SJSA1 (cell line): ENCODE results near the gene ANKMY1. TPM values are rescaled to one million over a fixed set of nuclear protein-coding genes. Genes with fewer than 3 reads are reported as not detected.
"Not testable (repeated sequence)": the region's sequence is repeated elsewhere in the genome, so short reads cannot be mapped to it uniquely, and the experiment has no call there.

Source experiments
- DNase-seq, 2 experiments: peaks; one replicate each; pipeline ENCODE4 v3.0.0-alpha.2; 2015 to 2020; ENCODE audit warnings: low spot score in 2 of 2, low read depth in 1 of 2
- H3K27ac ChIP-seq: fragments of 250-450 bp; sonication (Bioruptor Pico); 2 replicates; pipeline ENCODE4 v1.5.1; 2020; ENCODE audit warnings: mild to moderate bottlenecking, moderate library complexity
- H3K27me3 ChIP-seq: fragments of 250-450 bp; sonication (Bioruptor Pico); replicated peaks from 2 replicates; pipeline ENCODE4 v1.5.1; 2020; ENCODE audit warnings: mild to moderate bottlenecking, moderate library complexity
- H3K36me3 ChIP-seq: fragments of 250-450 bp; sonication (Bioruptor Pico); 2 replicates; pipeline ENCODE4 v1.5.1; 2020; ENCODE audit warnings: mild to moderate bottlenecking
- H3K4me1 ChIP-seq: fragments of 250-450 bp; sonication (Bioruptor Pico); replicated peaks from 2 replicates; pipeline ENCODE4 v1.6.1; 2021; ENCODE audit warnings: mild to moderate bottlenecking
- H3K4me3 ChIP-seq: fragments of 250-450 bp; sonication (Bioruptor Pico); 2 replicates; pipeline ENCODE4 v1.5.1; 2020; ENCODE audit warnings: mild to moderate bottlenecking
- H3K9me3 ChIP-seq: fragments of 250-450 bp; sonication (Bioruptor Pico); replicated peaks from 2 replicates; pipeline ENCODE4 v1.5.1; 2020; ENCODE audit warnings: mild to moderate bottlenecking
- total RNA-seq: library from RNA; depleted of rRNA; stranded (reverse); fragments of >200 nt; shearing (Covaris generic); gene quantifications from 2 replicates; pipeline ENCODE4 v1.2.3, GENCODE V29; 2014

The ANKMY1 gene
- total RNA-seq, 1 experiment from 2014 or later: 8.1 TPM

DNA sequence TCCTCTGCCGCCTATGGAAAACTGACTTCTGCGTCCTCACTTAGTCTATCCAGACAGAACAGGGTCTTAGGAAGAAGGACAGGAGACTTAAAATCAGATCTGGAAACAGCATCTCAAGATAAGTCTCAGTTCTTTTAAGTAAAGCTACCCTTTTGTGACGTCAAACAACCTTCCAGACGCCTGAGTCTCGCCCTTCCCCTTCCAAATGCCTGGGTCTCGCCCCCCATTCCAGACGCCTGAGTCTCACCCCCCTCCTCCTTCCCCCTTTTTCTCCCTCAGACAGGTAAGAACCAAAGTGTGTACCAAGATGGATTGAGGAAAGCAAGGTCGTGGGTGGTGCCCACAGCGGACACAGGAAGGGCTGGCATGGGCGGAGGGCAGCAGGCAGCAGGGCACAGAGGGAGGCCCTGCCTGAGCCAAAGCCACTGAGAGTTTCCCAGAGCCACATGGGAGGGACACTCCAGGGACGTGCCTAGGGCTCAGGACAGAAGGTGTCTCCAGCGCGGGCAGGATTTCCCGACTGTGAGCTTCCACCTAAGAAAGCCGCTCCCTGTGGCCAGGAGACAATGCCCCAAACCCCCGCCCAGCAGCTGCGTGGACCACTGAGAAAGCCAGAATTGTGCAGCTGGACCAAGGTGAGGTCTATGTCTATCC is 51.3 kb downstream of the ANKMY1 start:
- Histone ChIP-seq H3K4me1 (no peaks in the 10 kb centered on the region), H3K36me3 (no peaks in the 10 kb centered on the region), H3K4me3 (no peak overlapping the region), H3K27me3 (no peaks in the 10 kb centered on the region), H3K27ac (no peak overlapping the region), H3K9me3 (no peaks in the 10 kb centered on the region)
- DNase-seq: peak in 1 of 2 experiments; percentile 22

DNA sequence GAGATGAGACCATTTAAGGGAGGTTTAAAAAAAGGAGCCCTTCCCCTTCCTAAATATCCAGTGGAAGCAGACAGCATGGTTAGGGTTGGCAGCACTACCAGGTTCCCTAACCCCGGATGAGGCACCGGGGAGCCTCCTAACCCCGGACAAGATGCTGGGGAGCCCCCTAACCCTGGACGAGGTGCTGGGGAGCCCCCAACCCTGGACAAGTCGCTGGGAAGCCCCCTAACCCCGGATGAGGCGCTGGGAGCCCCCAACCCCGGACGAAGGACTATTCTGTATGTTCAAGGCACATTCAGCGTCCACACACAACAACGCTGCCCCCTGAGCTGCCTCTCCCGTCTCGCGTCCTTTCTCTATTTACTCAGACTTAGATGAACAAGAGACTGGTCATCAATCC is 51.9 kb downstream of the ANKMY1 start:
- no peaks in the 10 kb centered on the region for H3K36me3 ChIP-seq

DNA sequence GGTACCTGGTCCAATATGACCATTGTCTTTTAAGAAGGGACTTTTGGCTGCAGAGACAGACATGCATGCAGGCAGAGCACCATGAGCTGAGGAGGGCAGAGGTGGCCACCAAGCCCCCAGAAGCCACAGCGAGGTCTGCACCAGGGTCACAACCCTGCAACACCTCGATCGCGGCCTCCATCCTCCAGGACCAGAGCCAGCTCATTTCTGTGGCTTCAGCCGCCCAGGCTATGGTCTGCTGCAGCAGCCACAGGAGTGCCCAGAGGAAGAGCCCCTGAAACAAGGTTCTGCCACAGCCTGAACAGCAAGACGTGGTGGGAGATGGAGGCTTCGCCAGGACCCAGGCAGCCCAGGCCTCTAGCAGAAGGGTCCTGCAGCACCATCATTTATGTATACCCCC is 53.9 kb downstream of the ANKMY1 start:
- Histone ChIP-seq H3K36me3 (no peaks in the 10 kb centered on the region), H3K27me3 (no peaks in the 10 kb centered on the region), H3K4me3 (no peak overlapping the region), H3K9me3 (no peaks in the 10 kb centered on the region), H3K27ac (no peak overlapping the region), H3K4me1 (no peaks in the 10 kb centered on the region)
- DNase-seq: no peak

More for the DNA sequence above, 51.9 kb downstream of the ANKMY1 start:
- peak in 1 of 2 experiments; percentile 31 for DNase-seq
- H3K27ac ChIP-seq: no peak overlapping the region
- no peaks in the 10 kb centered on the region for H3K27me3 ChIP-seq
- H3K9me3 ChIP-seq: no peaks in the 10 kb centered on the region
- no peaks in the 10 kb centered on the region for H3K4me1 ChIP-seq
- H3K4me3 ChIP-seq: no peak overlapping the region

DNA sequence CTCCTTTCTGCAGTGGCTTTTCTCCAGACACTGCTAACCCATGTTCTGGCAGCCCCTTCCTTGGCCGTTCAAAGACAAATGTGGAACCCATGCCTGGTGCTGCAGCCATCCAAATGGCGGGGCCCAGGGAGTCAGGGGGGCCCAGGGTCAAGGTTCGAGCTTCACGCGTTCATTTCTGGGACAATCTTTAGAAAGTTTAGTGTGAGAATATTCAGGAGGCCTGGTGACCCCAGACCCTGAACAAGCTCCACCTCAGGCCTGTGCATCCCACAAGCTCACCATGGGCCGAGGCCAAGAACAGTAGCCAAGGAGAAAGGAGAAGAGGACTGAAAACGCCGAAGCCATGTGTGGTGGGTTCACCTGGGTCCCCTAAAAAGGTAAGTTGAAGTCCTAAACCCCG is 54.4 kb downstream of the ANKMY1 start:
- Histone ChIP-seq H3K4me3 (no peak overlapping the region), H3K27ac (no peak overlapping the region), H3K27me3 (no peaks in the 10 kb centered on the region), H3K9me3 (no peaks in the 10 kb centered on the region), H3K4me1 (no peaks in the 10 kb centered on the region), H3K36me3 (no peaks in the 10 kb centered on the region)
- DNase-seq: no peak

DNA sequence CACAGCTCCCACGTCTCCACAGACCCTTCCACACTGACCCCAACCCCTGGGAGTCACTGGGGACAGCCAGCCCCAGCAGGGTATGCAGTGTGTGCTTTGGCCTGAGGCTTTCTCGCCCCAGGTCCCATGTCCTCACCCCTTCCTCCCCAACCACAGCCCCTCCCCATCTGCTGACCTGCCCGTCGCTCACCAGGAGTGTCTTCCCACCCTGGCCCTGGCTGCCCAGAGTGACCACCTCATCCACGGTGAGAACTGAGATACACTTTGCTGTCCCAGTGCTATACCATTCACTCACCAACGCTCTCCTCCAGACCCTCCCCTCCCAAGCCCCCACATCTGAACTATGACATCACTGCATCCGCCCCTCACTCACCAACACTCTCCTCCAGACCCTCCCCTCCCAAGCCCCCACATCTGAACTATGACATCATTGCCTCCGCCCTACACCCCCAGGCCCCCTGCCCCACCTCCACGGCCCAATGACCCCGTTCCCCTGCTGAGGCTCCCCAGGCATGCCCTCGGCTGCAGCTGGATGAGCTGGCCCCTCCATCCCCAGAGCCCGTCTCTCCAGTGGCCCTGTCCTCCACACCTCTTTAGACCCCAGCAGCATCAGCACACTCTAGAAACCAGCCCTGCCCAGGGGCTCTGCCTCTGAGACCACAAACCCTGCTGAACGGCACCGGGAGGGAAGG is 55.2 kb downstream of the ANKMY1 start:
- no peaks in the 10 kb centered on the region for H3K36me3 ChIP-seq
- H3K27me3 ChIP-seq: no peaks in the 10 kb centered on the region
- H3K4me3 ChIP-seq: no peak overlapping the region
- DNase-seq: no peak
- H3K4me1 ChIP-seq: no peaks in the 10 kb centered on the region
- H3K9me3 ChIP-seq: no peaks in the 10 kb centered on the region
- no peak overlapping the region for H3K27ac ChIP-seq

DNA sequence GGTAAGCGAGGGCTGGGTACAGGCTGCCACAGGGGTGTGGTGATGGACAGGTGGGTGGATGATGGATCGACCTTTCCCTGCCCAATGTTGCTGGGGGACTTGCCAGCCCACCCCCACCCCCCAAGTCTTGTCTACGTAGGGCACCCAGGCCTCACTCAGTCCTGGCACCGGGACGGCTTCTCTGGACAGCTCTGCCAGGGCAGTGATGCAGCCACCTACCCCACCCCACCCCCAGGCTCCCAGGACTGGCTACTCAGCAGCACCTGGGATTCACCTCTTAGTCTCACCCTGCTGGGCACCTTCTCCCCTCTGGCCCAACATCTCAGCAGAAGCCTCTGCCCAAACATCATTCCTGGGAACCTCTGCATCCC is 55.7 kb downstream of the ANKMY1 start:
- no peaks in the 10 kb centered on the region for H3K4me1 ChIP-seq
- H3K27ac ChIP-seq: no peak overlapping the region
- H3K4me3 ChIP-seq: no peak overlapping the region
- DNase-seq: peak in 1 of 2 experiments; percentile 35
- H3K9me3 ChIP-seq: no peaks in the 10 kb centered on the region
- H3K36me3 ChIP-seq: no peaks in the 10 kb centered on the region
- H3K27me3 ChIP-seq: no peaks in the 10 kb centered on the region

DNA sequence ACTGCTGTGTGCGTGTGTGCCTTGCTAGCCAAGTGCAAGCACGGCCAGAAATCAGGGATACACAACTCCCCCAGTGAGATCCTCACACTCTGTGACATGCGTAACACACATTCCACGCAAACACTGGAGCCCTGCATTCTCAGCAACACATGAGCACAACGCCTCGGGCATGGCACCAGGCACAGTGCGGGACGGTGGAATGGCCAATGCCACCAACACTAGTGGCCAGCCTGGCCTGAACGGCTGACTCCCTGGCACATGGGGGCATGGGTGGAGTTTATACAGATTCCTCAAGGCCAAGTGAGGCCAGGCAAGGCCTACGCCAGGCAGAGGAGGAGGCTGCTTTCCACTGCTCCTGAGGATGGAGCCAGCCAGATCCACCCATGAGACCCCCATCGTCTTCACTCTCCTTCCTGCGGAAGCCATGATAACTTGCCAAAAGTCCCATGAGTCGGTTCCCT is 56.2 kb downstream of the ANKMY1 start:
- Histone ChIP-seq H3K27me3 (no peaks in the 10 kb centered on the region), H3K4me3 (no peak overlapping the region), H3K27ac (no peak overlapping the region), H3K4me1 (no peaks in the 10 kb centered on the region), H3K36me3 (no peaks in the 10 kb centered on the region), H3K9me3 (no peaks in the 10 kb centered on the region)
- DNase-seq: peak in 1 of 2 experiments; percentile 33

DNA sequence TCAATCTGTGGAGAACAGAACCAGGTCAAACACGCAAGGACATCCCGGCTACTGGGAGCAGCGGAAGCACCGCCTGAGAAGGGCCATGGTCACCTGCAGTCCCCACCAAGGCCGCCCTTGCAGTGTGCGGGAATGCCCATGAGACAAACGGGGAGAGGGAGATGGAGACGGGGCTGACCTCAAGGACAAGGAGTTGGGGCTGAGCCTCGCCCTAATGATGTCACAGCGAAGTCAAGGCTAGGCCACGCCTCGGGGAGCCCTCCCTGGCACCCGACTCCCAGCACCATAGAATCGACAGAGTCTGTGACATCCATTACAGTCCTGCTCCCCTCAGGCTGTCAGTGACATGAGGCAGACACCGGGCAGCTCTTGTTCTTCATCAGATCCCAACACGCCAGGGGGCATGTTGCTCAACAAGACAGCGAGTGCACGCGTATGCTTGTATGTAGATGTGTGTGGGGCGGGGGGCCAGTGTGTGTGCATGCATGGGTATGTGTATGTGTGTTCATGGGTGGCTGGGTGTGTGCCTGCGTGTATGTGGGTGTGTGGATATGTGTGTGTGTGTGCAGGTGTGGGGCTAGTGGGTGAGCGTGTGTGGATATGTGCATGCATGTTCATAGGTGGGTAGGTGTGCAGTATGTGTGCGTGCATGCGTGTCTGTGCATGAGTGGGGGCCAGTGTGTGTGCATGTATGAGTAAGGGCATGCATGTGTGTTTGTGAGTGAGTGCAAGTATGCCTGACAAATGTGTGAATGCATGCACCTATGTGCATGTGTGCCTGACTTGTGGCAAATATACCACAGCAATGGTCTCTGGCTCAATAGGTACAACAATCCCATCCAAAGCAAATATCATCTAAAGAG is 57.0 kb downstream of the ANKMY1 start:
- Histone ChIP-seq H3K9me3 (no peaks in the 10 kb centered on the region), H3K27me3 (no peaks in the 10 kb centered on the region), H3K36me3 (no peaks in the 10 kb centered on the region), H3K4me1 (no peaks in the 10 kb centered on the region), H3K27ac (no peak overlapping the region), H3K4me3 (no peak overlapping the region)
- DNase-seq: no peak

DNA sequence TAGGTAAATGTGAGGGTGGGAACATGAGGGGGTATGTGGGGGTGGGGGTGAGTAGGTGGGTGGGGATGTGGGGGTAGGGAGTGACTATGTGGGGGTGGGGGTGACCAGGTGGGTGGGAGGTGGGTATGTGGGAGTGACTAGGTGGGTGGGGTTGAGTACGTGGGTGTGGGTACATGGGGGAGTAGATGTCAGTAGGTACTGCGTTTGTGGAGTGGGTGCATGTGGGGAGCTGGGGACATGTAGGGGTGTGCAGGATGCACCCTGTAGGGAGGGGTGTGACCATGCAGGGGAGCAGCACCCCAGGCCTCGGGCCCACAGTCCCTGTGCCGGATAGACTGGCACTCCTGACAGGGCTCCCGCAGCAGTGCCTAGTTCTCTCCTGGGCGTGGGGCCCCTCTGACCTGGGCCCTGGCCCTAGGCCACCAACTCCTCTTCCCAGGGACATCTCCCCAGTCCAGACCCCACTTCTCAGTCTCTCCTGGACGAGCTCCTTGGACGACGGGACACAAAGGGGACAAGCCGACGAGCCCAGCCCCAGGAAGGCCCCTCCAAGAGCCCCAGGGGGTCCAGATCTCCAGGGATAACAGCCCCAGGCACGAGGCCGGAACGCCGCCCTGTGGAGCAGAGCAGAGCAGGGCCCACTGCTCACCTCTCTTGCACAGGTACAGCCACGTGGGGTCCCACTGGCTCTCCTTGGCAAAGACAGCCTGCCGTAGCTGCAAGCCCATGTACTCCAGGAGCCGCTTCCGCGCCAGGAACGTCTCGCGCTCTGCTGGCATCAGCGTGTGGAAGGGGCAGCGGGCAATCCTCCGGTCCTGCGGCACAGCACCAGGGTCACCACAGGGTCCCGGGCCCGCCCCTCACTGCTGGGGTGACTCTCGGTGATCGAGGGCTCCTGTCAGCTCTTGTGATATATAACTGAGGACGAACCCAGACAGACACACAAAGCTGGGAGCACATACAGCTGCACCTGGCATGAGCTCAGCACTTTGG is 58.2 kb downstream of the ANKMY1 start:
- no peak overlapping the region for H3K27ac ChIP-seq
- H3K4me1 ChIP-seq: no peaks in the 10 kb centered on the region
- H3K9me3 ChIP-seq: no peaks in the 10 kb centered on the region
- H3K4me3 ChIP-seq: no peak overlapping the region
- no peaks in the 10 kb centered on the region for H3K36me3 ChIP-seq
- no peaks in the 10 kb centered on the region for H3K27me3 ChIP-seq
- DNase-seq: peak in 1 of 2 experiments; percentile 40

DNA sequence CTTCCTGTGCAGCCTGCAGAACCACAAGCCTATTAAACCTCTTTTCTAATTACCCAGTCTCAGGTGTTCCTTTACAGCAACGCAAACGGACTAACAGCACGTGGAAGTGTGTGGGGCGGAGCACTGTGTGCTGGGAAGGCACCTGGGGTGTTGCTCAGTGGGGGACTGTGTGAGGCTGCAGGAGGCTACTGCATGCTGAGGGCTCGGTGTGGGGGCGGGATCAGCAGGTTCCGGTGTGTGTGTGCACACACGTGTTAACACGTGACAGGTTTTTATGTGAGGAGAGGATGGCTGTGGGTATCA is 58.9 kb downstream of the ANKMY1 start:
- no peaks in the 10 kb centered on the region for H3K36me3 ChIP-seq
- H3K4me1 ChIP-seq: no peaks in the 10 kb centered on the region
- no peaks in the 10 kb centered on the region for H3K27me3 ChIP-seq
- H3K9me3 ChIP-seq: no peaks in the 10 kb centered on the region
- no peak overlapping the region for H3K27ac ChIP-seq
- H3K4me3 ChIP-seq: no peak overlapping the region
- no peak for DNase-seq

DNA sequence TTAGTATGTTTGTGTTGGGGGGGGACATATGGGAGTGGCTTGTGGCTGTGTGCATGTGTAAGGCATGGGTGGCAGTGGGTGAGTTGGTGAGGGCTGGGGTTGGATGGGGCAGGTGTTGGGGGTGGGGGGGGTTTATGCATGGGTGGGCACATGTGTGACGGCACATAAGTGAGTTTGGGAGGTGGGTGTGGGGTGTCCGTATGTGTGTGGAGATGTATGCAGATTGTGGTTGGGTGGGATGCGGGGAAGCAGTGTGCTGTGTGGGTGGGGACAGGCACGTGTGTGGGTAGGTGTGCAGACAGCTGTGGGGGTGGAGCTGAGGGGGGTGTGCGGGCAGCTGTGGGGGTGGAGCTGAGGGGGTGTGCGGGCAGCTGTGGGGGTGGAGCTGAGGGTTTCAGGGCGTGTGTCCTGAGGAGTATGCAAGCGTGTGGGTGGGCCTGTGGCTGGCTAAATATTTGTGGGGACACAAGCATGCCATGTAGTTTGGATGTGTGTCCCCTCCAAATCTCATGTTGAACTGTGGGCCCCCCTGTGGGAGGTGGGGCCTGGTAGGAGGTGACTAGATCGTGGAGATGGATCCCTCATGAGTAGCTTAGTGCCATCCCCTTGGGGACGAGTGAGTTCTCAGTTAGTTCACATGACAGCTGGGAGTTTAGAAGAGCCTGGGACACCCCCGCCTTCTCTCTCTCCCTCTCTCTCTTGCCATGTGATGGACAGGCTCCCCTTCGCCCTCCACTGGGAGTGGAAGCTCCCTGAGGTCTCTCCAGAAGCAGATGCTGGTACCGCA is 59.4 kb downstream of the ANKMY1 start:
- Histone ChIP-seq H3K4me3 (no peak overlapping the region), H3K36me3 (no peaks in the 10 kb centered on the region)

DNA sequence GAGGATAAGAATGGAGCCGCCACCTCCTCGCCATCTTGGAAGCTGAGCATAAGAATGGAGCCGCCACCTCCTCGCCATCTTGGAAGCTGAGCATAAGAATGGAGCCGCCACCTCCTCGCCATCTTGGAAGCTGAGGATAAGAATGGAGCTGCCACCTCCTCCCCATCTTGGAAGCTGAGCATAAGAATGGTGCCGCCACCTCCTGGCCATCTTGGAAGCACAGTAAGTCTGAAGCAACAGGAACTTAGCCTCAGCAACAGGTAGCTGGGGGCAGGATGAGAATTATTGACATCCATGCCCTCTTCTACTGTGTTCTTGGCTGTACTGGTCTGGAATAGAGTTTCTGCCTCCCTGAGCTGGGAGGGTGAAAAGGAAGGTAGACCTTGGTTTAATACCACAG is 60.7 kb downstream of the ANKMY1 start:
- not testable (repeated sequence) for H3K4me1 ChIP-seq, H3K4me3 ChIP-seq, H3K9me3 ChIP-seq, DNase-seq, H3K36me3 ChIP-seq, H3K27me3 ChIP-seq, H3K27ac ChIP-seq

More for the DNA sequence above, 59.4 kb downstream of the ANKMY1 start:
- no peaks in the 10 kb centered on the region for H3K27me3 ChIP-seq
- no peaks in the 10 kb centered on the region for H3K4me1 ChIP-seq
- no peaks in the 10 kb centered on the region for H3K9me3 ChIP-seq
- H3K27ac ChIP-seq: no peak overlapping the region
- DNase-seq: no peak

DNA sequence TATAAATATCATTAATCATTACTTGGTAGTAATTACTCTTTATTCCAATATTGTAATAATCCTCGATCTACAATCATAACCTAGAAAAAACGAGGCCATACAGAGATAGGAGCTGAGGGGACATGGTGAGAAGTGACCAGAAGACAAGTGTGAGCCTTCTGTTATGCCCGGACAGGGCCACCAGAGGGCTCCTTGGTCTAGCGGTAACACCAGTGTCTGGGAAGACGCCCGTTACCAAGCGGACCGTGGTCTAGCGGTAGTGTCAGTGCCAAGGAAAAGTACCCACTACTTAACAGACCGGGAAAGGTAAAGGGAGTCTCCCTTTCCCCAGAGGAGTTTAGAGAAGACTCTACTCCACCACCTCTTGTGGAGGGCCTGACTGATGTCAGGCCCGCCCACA is 62.8 kb downstream of the ANKMY1 start:
- not testable (repeated sequence) for DNase-seq, H3K36me3 ChIP-seq, H3K4me3 ChIP-seq, H3K27ac ChIP-seq, H3K9me3 ChIP-seq, H3K4me1 ChIP-seq, H3K27me3 ChIP-seq
